Fibroblast of lung (primary cell): ENCODE results near the gene HRH1.

Source experiments
- CTCF ChIP-seq, 2 donors: IDR thresholded peaks in 1 of 2; conservative IDR thresholded peaks in 1 of 2; 1 replicate in 1 of 2; 2 replicates in 1 of 2; pipeline ENCODE4 v1.5.1; 2011 to 2012; ENCODE audit warnings: low read length in 2 of 2, control low read depth in 1 of 2, inconsistent platforms in 1 of 2, low read depth in 1 of 2, mild to moderate bottlenecking in 1 of 2
- EZH2 ChIP-seq: IDR thresholded peaks from 2 replicates; pipeline ENCODE4 v1.5.1; 2012; ENCODE audit warnings: low read length, control low read depth, mild to moderate bottlenecking; ENCODE audit errors: missing control alignments

DNA sequence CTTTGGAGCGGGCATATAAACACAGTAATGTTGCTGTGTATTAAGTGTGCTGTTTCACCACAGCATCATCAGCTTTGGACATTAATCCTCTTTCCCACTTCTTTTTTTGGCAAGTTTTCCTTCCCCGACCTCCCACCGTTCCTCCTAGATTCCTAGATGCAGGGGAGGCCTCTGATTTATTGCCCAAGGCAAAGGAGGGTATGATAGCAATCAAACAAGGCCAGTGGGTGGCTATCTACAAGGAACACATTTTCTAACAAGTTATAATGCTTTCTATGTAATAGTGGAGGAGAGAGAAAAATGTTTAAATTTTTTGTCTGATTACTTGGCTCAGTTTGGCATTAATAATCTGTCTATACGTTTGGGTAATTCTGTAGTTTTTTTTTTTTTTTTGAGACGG, 156.0 kb downstream of the HRH1 start:
- TF ChIP-seq CTCF (conservative IDR thresholded peaks at IDR 0.05 in 1 of 2, IDR thresholded peaks at IDR 0.05 in 1 of 2; ENCODE audit: low read depth in 1 of 2, low read length in 2 of 2) (no peak), EZH2 (no peak)
